Loucy (cell line): ENCODE results near the gene PPARGC1A.

ENCODE experiments used
- EZH2phosphoT487 ChIP-seq: fragments of 200-600 bp; IDR thresholded peaks from 2 replicates; pipeline ENCODE4 v1.6.1; 2018; ENCODE audit warnings: antibody characterized with exemption, mild to moderate bottlenecking, moderate library complexity, borderline replicate concordance
- TF ChIP-seq, protein P1 (sequence below): fragments of 200-600 bp; sonication (generic); conservative IDR thresholded peaks from 2 replicates; pipeline ENCODE4 v1.5.1; 2014; ENCODE audit warnings: mild to moderate bottlenecking, antibody characterized with exemption, low read length

DNA sequence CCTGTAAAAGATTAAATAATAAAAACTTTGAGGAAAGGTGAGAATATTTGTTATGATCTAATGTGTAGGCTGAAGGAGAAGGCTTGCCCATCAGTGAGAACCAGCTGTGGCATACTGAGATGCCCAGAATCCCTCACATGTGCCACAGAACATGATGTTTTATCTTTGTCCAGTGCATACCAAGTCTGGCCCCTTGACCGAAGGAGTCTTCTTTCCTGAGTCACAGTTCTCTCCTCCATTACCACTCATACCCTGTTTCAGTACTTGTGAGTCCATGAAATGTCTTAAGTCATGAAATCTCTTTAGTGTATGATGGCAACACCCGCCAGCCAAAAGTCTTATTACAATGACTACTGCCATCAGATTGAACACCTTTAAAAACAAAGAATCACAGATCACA, 42.7 kb downstream of the PPARGC1A start:
- TF ChIP-seq, protein P1, sequence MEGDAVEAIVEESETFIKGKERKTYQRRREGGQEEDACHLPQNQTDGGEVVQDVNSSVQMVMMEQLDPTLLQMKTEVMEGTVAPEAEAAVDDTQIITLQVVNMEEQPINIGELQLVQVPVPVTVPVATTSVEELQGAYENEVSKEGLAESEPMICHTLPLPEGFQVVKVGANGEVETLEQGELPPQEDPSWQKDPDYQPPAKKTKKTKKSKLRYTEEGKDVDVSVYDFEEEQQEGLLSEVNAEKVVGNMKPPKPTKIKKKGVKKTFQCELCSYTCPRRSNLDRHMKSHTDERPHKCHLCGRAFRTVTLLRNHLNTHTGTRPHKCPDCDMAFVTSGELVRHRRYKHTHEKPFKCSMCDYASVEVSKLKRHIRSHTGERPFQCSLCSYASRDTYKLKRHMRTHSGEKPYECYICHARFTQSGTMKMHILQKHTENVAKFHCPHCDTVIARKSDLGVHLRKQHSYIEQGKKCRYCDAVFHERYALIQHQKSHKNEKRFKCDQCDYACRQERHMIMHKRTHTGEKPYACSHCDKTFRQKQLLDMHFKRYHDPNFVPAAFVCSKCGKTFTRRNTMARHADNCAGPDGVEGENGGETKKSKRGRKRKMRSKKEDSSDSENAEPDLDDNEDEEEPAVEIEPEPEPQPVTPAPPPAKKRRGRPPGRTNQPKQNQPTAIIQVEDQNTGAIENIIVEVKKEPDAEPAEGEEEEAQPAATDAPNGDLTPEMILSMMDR: no peak
- TF ChIP-seq EZH2phosphoT487: no peak
